ENCODE results near the gene SLC30A7. TPM values are rescaled to one million over a fixed set of nuclear protein-coding genes. Genes with fewer than 3 reads are reported as not detected.
"Not testable (repeated sequence)": the region's sequence is repeated elsewhere in the genome, so short reads cannot be mapped to it uniquely, and the experiment has no call there.

The SLC30A7 gene
- total RNA-seq, 1 donor from 2014 or later = 22.2 TPM

DNA sequence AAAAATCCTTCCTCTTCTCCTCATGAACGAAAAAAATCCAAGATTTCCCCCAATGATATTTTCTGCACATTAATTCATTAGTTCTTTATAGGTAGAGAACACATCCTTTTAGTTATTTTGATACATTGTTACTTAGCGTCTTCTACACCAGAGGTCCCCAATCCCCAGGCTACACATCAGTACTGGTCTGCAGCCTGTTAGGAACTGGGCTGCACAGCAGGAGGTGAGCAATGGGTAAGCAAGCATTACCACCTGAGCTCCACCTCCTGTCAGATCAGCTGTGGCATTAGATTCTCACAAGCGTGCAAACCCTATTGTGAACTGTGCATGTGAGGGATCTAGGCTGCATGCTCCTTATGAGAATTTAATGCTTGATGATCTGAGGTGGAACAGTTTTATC lies 14.2 kb upstream of the SLC30A7 start:
- Histone ChIP-seq H3K27ac (no peak overlapping the region), H3K4me2 (no peak overlapping the region), H4K20me1 (ENCODE audit: low read depth) (no peaks in the 10 kb centered on the region), H3K79me2 (ENCODE audit: low read depth) (no peaks in the 10 kb centered on the region), H3K4me3 (no peak overlapping the region), H3F3A (ENCODE audit: low read depth) (no peaks in the 10 kb centered on the region), H3K9me3 (ENCODE audit: low read depth) (no peaks in the 10 kb centered on the region), H3K9ac (no peak overlapping the region), H3K36me3 (peaks cover 1% of the 10 kb centered on the region), H3K4me1 (no peaks in the 10 kb centered on the region), H3K27me3 (no peaks in the 10 kb centered on the region), H2AFZ (replicated peaks) (no peak overlapping the region)
- no peaks in the 10 kb centered on the region for H3K9me3 Mint-ChIP-seq
- peaks cover 23% of the 10 kb centered on the region for H3K36me3 Mint-ChIP-seq
- TF ChIP-seq EZH2phosphoT487 (IDR thresholded peaks at IDR 0.05) (no peak), EZH2 (IDR thresholded peaks at IDR 0.05) (no peak)
- TF ChIP-seq, protein P1, sequence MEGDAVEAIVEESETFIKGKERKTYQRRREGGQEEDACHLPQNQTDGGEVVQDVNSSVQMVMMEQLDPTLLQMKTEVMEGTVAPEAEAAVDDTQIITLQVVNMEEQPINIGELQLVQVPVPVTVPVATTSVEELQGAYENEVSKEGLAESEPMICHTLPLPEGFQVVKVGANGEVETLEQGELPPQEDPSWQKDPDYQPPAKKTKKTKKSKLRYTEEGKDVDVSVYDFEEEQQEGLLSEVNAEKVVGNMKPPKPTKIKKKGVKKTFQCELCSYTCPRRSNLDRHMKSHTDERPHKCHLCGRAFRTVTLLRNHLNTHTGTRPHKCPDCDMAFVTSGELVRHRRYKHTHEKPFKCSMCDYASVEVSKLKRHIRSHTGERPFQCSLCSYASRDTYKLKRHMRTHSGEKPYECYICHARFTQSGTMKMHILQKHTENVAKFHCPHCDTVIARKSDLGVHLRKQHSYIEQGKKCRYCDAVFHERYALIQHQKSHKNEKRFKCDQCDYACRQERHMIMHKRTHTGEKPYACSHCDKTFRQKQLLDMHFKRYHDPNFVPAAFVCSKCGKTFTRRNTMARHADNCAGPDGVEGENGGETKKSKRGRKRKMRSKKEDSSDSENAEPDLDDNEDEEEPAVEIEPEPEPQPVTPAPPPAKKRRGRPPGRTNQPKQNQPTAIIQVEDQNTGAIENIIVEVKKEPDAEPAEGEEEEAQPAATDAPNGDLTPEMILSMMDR (IDR thresholded peaks at IDR 0.05) = no peak
- H3K27ac Mint-ChIP-seq = no peak overlapping the region
- DNase-seq (ENCODE audit: low spot score) = no peak
- no peaks in the 10 kb centered on the region for H3K4me1 Mint-ChIP-seq
- no peaks in the 10 kb centered on the region for H3K27me3 Mint-ChIP-seq (ENCODE audit: insufficient read depth, low read depth)
- H3K4me3 Mint-ChIP-seq = no peak overlapping the region

DNA sequence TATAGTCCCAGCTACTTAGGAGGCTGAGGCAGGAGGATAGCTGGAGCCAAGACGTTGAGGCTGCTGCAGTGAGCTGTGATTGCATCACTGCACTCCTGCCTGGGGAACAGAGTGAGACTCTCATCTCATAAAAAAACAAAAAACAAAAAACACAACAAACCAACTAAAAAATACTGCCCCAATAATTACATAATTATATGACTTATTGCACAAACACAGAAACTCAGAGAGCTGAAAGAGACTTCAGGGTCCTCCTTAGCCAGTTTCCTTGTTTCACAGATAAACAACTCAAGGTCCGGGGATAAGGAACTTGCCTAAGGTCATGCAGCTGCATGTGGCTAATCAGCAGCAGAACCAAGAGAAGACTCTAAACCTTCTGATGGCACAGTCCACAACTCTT lies 13.2 kb upstream of the SLC30A7 start:
- H4K20me1 ChIP-seq (ENCODE audit: low read depth) = no peaks in the 10 kb centered on the region
- H3K4me1 ChIP-seq = no peaks in the 10 kb centered on the region
- Mint-ChIP-seq H3K9me3 (no peaks in the 10 kb centered on the region), H3K27ac (no peak overlapping the region), H3K4me1 (no peaks in the 10 kb centered on the region), H3K4me3 (no peak overlapping the region), H3K36me3 (peaks cover 32% of the 10 kb centered on the region), H3K27me3 (ENCODE audit: insufficient read depth, low read depth) (no peaks in the 10 kb centered on the region)
- H3K4me3 ChIP-seq = no peak overlapping the region
- H3K36me3 ChIP-seq = peaks cover 6% of the 10 kb centered on the region
- DNase-seq (ENCODE audit: low spot score) = no peak
- no peak overlapping the region for H3K4me2 ChIP-seq
- no peak overlapping the region for H3K27ac ChIP-seq
- H2AFZ ChIP-seq (replicated peaks) = no peak overlapping the region
- no peaks in the 10 kb centered on the region for H3K79me2 ChIP-seq (ENCODE audit: low read depth)
- H3K27me3 ChIP-seq = no peaks in the 10 kb centered on the region
- H3F3A ChIP-seq (ENCODE audit: low read depth) = no peaks in the 10 kb centered on the region
- H3K9ac ChIP-seq = no peak overlapping the region
- no peaks in the 10 kb centered on the region for H3K9me3 ChIP-seq (ENCODE audit: low read depth)
- TF ChIP-seq EZH2phosphoT487 (IDR thresholded peaks at IDR 0.05) (no peak), EZH2 (IDR thresholded peaks at IDR 0.05) (no peak)
- TF ChIP-seq, protein P1 (IDR thresholded peaks at IDR 0.05) = no peak

DNA sequence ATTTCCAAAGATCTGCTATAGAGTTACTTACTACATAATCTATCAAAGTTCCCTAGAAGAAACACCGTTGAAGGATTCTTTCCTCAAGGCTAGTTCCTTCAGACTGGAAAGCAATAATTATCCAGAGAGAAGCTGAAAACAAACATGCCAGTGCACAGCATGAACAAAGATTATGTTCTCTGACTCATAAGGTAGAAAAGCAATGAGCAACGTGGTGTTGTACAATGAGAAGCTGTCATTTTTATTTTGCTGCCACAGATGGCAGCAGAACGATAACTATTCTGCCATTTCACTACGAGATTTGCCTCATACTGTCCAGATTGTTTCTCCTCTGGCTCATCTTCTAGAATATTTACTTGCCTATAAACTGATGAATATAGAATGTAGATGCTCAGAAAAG lies 11.9 kb upstream of the SLC30A7 start:
- Mint-ChIP-seq H3K4me1 (no peaks in the 10 kb centered on the region), H3K27me3 (ENCODE audit: insufficient read depth, low read depth) (no peaks in the 10 kb centered on the region), H3K4me3 (no peak overlapping the region), H3K9me3 (peaks cover 9% of the 10 kb centered on the region), H3K27ac (no peak overlapping the region), H3K36me3 (peaks cover 42% of the 10 kb centered on the region)
- no peak for TF ChIP-seq EZH2phosphoT487 (IDR thresholded peaks at IDR 0.05)
- Histone ChIP-seq H3K9me3 (ENCODE audit: low read depth) (no peaks in the 10 kb centered on the region), H3K4me2 (no peak overlapping the region), H3K36me3 (peaks cover 18% of the 10 kb centered on the region), H3F3A (ENCODE audit: low read depth) (no peaks in the 10 kb centered on the region), H3K9ac (no peak overlapping the region), H3K4me3 (no peak overlapping the region), H2AFZ (replicated peaks) (no peak overlapping the region), H3K27ac (no peak overlapping the region), H3K4me1 (no peaks in the 10 kb centered on the region), H3K79me2 (ENCODE audit: low read depth) (peaks cover 12% of the 10 kb centered on the region), H4K20me1 (ENCODE audit: low read depth) (no peaks in the 10 kb centered on the region), H3K27me3 (no peaks in the 10 kb centered on the region)
- no peak for DNase-seq (ENCODE audit: low spot score)

DNA sequence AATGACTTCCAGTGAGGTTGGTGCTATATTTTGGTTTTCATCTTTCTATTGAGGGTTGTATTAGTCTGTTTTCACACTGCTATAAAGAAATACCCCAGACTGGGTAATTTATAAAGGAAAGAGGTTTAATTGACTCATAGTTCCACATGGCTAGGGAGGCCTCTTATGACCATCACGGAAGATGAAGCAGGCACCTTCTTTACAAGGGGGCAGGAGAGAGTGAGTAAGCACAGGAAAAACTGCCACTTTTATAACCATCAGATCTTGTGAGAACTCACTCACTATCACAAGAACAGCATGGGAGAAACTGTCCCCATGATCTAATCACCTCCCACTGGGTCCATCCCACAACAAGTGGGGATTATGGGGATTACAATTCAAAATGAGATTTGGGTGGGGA lies 6.9 kb upstream of the SLC30A7 start:
- not testable (repeated sequence) for H3K4me3 ChIP-seq

DNA sequence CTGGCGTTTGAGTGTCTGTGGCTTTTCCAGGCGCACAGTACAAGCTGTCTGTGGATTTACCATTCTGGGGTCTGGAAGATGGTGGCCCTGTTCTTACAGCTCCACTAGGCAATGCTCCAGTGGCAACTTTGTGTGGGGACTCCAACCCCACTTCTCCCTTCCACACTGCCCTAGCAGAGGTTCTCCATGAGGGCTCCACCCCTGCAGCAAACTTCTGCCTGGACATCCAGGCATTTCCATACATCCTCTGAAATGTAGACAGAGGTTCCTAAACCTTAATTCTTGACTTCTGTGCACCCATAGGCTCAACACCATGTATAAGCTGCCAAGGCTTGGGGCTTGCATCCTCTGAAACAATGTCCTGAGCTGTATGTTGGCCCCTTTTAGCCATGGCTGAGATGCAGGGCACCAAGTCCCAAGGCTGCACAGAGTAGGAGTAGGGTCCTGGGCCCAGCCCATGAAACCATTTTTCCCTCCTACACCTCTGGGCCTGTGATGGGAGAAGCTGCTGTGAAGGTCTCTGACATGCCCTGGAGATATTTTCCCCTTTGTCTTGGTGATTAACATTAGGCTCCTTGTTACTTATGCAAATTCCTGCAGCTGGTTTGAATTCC lies 5.9 kb upstream of the SLC30A7 start:
- H3K36me3 Mint-ChIP-seq = peaks cover 70% of the 10 kb centered on the region
- H3F3A ChIP-seq (ENCODE audit: low read depth); H3K27ac Mint-ChIP-seq: not testable (repeated sequence)

More for the DNA sequence above, 6.9 kb upstream of the SLC30A7 start:
- not testable (repeated sequence) for H3K27ac Mint-ChIP-seq; H3K9me3 ChIP-seq (ENCODE audit: low read depth); H3K27ac ChIP-seq; H3K4me3 Mint-ChIP-seq; H3F3A ChIP-seq (ENCODE audit: low read depth); H3K27me3 Mint-ChIP-seq (ENCODE audit: insufficient read depth, low read depth); H3K4me2 ChIP-seq; H3K27me3 ChIP-seq; H3K9ac ChIP-seq; H3K4me1 ChIP-seq; H4K20me1 ChIP-seq (ENCODE audit: low read depth); H2AFZ ChIP-seq (replicated peaks); DNase-seq (ENCODE audit: low spot score)
- peaks cover 24% of the 10 kb centered on the region for H3K36me3 ChIP-seq
- Mint-ChIP-seq H3K36me3 (peaks cover 76% of the 10 kb centered on the region), H3K4me1 (peaks cover 11% of the 10 kb centered on the region), H3K9me3 (peaks cover 42% of the 10 kb centered on the region)
- peaks cover 62% of the 10 kb centered on the region for H3K79me2 ChIP-seq (ENCODE audit: low read depth)

More for the DNA sequence above, 5.9 kb upstream of the SLC30A7 start:
- H4K20me1 ChIP-seq (ENCODE audit: low read depth); H3K9me3 ChIP-seq (ENCODE audit: low read depth); H3K27ac ChIP-seq; H3K4me3 Mint-ChIP-seq; DNase-seq (ENCODE audit: low spot score); H3K9ac ChIP-seq; H3K4me1 ChIP-seq; H3K4me3 ChIP-seq; H3K4me2 ChIP-seq; H3K27me3 Mint-ChIP-seq (ENCODE audit: insufficient read depth, low read depth); H3K27me3 ChIP-seq; H2AFZ ChIP-seq (replicated peaks): not testable (repeated sequence)
- H3K36me3 ChIP-seq = peaks cover 24% of the 10 kb centered on the region
- H3K79me2 ChIP-seq (ENCODE audit: low read depth) = peaks cover 67% of the 10 kb centered on the region
- Mint-ChIP-seq H3K4me1 (peaks cover 11% of the 10 kb centered on the region), H3K9me3 (peaks cover 42% of the 10 kb centered on the region)
